Hematopoietic multipotent progenitor cell (in vitro differentiated cells): ENCODE measurements around the gene MICAL3. TPM values are rescaled to one million over a fixed set of nuclear protein-coding genes. Genes with fewer than 3 reads are reported as not detected.

Experiments
- DNase-seq, 3 donors: peaks; one replicate each; pipeline ENCODE4 v3.0.0-alpha.2; 2011 to 2015; ENCODE audit warnings: low read depth in 2 of 3, low spot score in 2 of 3
- total RNA-seq: library from RNA; depleted of rRNA; stranded (reverse); fragments of >200 nt; gene quantifications from one replicate; pipeline ENCODE4 v1.2.3, GENCODE V29; 2012

The MICAL3 gene
- total RNA-seq, 1 donor: 15.9 TPM

GRCh38 chr22:17804331-17805080 lies 219.9 kb downstream of the MICAL3 start:
- no peak for DNase-seq

GRCh38 chr22:17803609-17804270 lies 220.6 kb downstream of the MICAL3 start:
- no peak for DNase-seq

GRCh38 chr22:17802822-17803221 lies 221.5 kb downstream of the MICAL3 start:
- DNase-seq: peak in 1 of 3 donors; percentile 22

- no peak for DNase-seq
Observed at GRCh38 chr22:17802411-17802810, 221.9 kb downstream of the MICAL3 start.

- DNase-seq: peak in 1 of 3 donors; percentile 37
Observed at GRCh38 chr22:17797721-17798559, 226.4 kb downstream of the MICAL3 start.

- DNase-seq: no peak
Observed at GRCh38 chr22:17796695-17797094, 227.7 kb downstream of the MICAL3 start.

GRCh38 chr22:17795661-17796548 lies 228.5 kb downstream of the MICAL3 start:
- no peak for DNase-seq

- no peak for DNase-seq
Observed at GRCh38 chr22:17794726-17795542, 229.4 kb downstream of the MICAL3 start.

- no peak for DNase-seq
Observed at GRCh38 chr22:17792854-17793434, 231.4 kb downstream of the MICAL3 start.

GRCh38 chr22:17792299-17792698 lies 232.1 kb downstream of the MICAL3 start:
- no peak for DNase-seq

- DNase-seq: no peak
Observed at GRCh38 chr22:17791196-17791595, 233.2 kb downstream of the MICAL3 start.

GRCh38 chr22:17789379-17790200 lies 234.8 kb downstream of the MICAL3 start:
- DNase-seq: no peak

GRCh38 chr22:17788528-17789378 lies 235.6 kb downstream of the MICAL3 start:
- DNase-seq: no peak

- no peak for DNase-seq
Observed at GRCh38 chr22:17787716-17788330, 236.5 kb downstream of the MICAL3 start.

GRCh38 chr22:17787241-17787640 lies 237.1 kb downstream of the MICAL3 start:
- DNase-seq: no peak

GRCh38 chr22:17786435-17787161 lies 237.8 kb downstream of the MICAL3 start:
- DNase-seq: peak in 2 of 3 donors; percentile 58 to 59
